Transverse colon (tissue), 4 donors: ENCODE results near the gene PPFIA3. TPM values are rescaled to one million over a fixed set of nuclear protein-coding genes. Genes with fewer than 3 reads are reported as not detected.
A peak's percentile ranks its signal among the peaks of the same experiment; 100 is the strongest.
"Not testable (repeated sequence)": the region's sequence is repeated elsewhere in the genome, so short reads cannot be mapped to it uniquely, and the experiment has no call there.

Experiments
- DNase-seq: peaks from one replicate; pipeline ENCODE4 v3.0.0-alpha.2; 2019
- H3K27ac ChIP-seq, 4 donors: fragments of 200-600 bp; sonication (generic); 2 replicates each; pipeline ENCODE4 v1.5.1; 2016 to 2018; ENCODE audit warnings: inconsistent platforms in 4 of 4
- H3K27me3 ChIP-seq: fragments of 200-600 bp; sonication (generic); 2 replicates; pipeline ENCODE4 v1.5.1; 2017; ENCODE audit warnings: inconsistent platforms
- H3K36me3 ChIP-seq, 4 donors: fragments of 200-600 bp; sonication (generic); 2 replicates each; pipeline ENCODE4 v1.5.1; 2017 to 2019; ENCODE audit warnings: inconsistent platforms in 4 of 4
- H3K4me1 ChIP-seq, 4 donors: fragments of 200-600 bp; sonication (generic); 2 replicates each; pipeline ENCODE4 v1.5.1; 2017 to 2020; ENCODE audit warnings: inconsistent platforms in 4 of 4
- H3K4me3 ChIP-seq, 4 donors: fragments of 200-600 bp; sonication (generic); 1 replicate in 1 of 4; 2 replicates in 3 of 4; pipeline versions ENCODE4 v1.5.1 to v1.6.1; 2017 to 2019; ENCODE audit warnings: inconsistent platforms in 4 of 4
- H3K9me3 ChIP-seq, 2 donors: fragments of 200-600 bp; sonication (generic); 2 replicates each; pipeline ENCODE4 v1.5.1; 2017 to 2019; ENCODE audit warnings: inconsistent platforms in 2 of 2
- EP300 ChIP-seq: sonication (generic); formaldehyde crosslinking; IDR thresholded peaks from one replicate; pipeline ENCODE4 v1.6.1; 2017; ENCODE audit warnings: antibody characterized with exemption, low read depth
- POLR2A ChIP-seq: fragments of 450-650 bp; IDR thresholded peaks from one replicate; pipeline ENCODE4 v1.6.1; 2016; ENCODE audit warnings: antibody characterized with exemption, mild to moderate bottlenecking, moderate library complexity
- POLR2AphosphoS5 ChIP-seq, 3 donors: sonication (generic); formaldehyde crosslinking; IDR thresholded peaks; one replicate each; pipeline ENCODE4 v1.6.1; 2016; ENCODE audit warnings: antibody characterized with exemption in 3 of 3
- WGBS, 2 donors: methylation state at CpG; one replicate each; pipeline ENCODE4 v1.1.5; 2018; ENCODE audit warnings: low coverage in 1 of 2; 5-methylcytosine and 5-hydroxymethylcytosine counted together
- in situ Hi-C, 4 donors: fragments of 200-750 bp; cut with MboI; loops; one replicate each; pipeline versions ENCODE4 v1.15.0 to v1.15.1; 2017; ENCODE audit warnings: low sequenced_read_pairs in 3 of 4, low pct_ligation_motif_present in 1 of 4, low pct_unique_long_range_greater_than_20kb in 1 of 4
- intact Hi-C: fragments of 100-400 bp; cut with DNase I; formaldehyde crosslinking; loops from one replicate; pipeline ENCODE4 v1.15.1; 2023; ENCODE audit warnings: low total_unique reads
- total RNA-seq, 4 donors: library from RNA; depleted of rRNA; stranded (reverse); fragments of >200 nt; gene quantifications; one replicate each; pipeline ENCODE4 v1.1.0, GENCODE V29; 2016
- TF ChIP-seq, protein P1 (sequence below), 5 experiments: fragments of 200-600 bp in 3 of 5; fragments of 450-650 bp in 2 of 5; sonication (generic) in 3 of 5; IDR thresholded peaks; 1 replicate in 2 of 5; 2 replicates in 3 of 5; pipeline ENCODE4 v1.5.1; 2016 to 2017; ENCODE audit warnings: antibody characterized with exemption in 5 of 5, inconsistent platforms in 3 of 5, mild to moderate bottlenecking in 2 of 5, moderate library complexity in 1 of 5

The PPFIA3 gene
- total RNA-seq, 4 donors from 2014 or later = 18.6 to 106 (median 19.9) TPM

DNA sequence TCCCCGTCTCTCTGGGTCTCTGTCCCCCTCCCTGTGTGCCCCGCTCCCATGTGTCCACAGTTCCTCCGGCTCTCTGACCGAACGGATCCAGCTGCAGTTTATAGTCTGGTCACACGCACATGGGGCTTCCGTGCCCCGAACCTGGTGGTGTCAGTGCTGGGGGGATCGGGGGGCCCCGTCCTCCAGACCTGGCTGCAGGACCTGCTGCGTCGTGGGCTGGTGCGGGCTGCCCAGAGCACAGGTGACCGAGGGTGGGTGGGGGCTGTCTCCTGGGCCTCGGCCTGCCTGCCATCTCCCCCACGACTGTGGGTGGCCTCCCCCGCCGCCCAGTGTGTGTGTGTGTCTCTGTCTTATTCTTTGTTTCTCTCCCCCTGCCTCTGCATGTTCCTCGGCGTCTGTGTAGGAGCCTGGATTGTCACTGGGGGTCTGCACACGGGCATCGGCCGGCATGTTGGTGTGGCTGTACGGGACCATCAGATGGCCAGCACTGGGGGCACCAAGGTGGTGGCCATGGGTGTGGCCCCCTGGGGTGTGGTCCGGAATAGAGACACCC is 48.6 kb downstream of the PPFIA3 start:
- TF ChIP-seq, protein P1, sequence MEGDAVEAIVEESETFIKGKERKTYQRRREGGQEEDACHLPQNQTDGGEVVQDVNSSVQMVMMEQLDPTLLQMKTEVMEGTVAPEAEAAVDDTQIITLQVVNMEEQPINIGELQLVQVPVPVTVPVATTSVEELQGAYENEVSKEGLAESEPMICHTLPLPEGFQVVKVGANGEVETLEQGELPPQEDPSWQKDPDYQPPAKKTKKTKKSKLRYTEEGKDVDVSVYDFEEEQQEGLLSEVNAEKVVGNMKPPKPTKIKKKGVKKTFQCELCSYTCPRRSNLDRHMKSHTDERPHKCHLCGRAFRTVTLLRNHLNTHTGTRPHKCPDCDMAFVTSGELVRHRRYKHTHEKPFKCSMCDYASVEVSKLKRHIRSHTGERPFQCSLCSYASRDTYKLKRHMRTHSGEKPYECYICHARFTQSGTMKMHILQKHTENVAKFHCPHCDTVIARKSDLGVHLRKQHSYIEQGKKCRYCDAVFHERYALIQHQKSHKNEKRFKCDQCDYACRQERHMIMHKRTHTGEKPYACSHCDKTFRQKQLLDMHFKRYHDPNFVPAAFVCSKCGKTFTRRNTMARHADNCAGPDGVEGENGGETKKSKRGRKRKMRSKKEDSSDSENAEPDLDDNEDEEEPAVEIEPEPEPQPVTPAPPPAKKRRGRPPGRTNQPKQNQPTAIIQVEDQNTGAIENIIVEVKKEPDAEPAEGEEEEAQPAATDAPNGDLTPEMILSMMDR (IDR thresholded peaks at IDR 0.05) = no peak
- TF ChIP-seq POLR2A (no peak), POLR2AphosphoS5 (IDR thresholded peaks at IDR 0.05) (no peak), EP300 (no peak)
- DNase-seq = peak; percentile 22
- peak overlapping the region; percentile 66 to 89 (median 84) for H3K27ac ChIP-seq
- in situ Hi-C loops = no loop called here
- H3K4me1 ChIP-seq = peaks cover 14 to 61% (median 40%) of the 10 kb centered on the region in 4 donors
- H3K36me3 ChIP-seq = peaks cover 0 to 14% (median 5%) of the 10 kb centered on the region in 4 donors
- peak overlapping the region in 2 of 4 donors; percentile 14 to 39 for H3K4me3 ChIP-seq
- 43 to 50% methylated on average over 1 to 25 of the region's 25 CpGs for WGBS, 2 donors
- no peaks in the 10 kb centered on the region for H3K27me3 ChIP-seq
- H3K9me3 ChIP-seq = no peaks in the 10 kb centered on the region
- intact Hi-C loops = no loop called here

DNA sequence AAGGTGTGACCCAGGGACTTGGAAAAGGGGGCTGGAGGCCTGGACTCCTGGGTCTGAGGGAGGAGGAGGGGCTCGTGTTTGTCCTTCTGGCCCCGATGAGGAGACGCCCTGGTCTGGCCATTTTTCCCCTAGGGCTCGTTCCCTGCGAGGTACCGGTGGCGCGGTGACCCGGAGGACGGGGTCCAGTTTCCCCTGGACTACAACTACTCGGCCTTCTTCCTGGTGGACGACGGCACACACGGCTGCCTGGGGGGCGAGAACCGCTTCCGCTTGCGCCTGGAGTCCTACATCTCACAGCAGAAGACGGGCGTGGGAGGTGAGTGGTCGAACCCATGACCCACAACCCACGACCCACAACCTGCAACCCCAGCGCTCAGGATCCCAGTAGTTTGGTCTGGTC is 49.1 kb downstream of the PPFIA3 start:
- in situ Hi-C loops = no loop called here
- Histone ChIP-seq H3K4me1 (peaks cover 14 to 57% (median 38%) of the 10 kb centered on the region in 4 donors), H3K27me3 (no peaks in the 10 kb centered on the region), H3K9me3 (no peaks in the 10 kb centered on the region), H3K4me3 (peak overlapping the region in 2 of 4 donors; percentile 14 to 39), H3K36me3 (peaks cover 0 to 17% (median 6%) of the 10 kb centered on the region in 4 donors), H3K27ac (peak overlapping the region; percentile 66 to 89 (median 84))
- WGBS, 2 donors = 63% methylated on average over 23 of the region's 23 CpGs; no CpG with 5 or more reads in 1 of the 2 donors
- DNase-seq = peak; percentile 22
- intact Hi-C loops = no loop called here
- TF ChIP-seq POLR2A = no peak
- TF ChIP-seq POLR2AphosphoS5 (IDR thresholded peaks at IDR 0.05) = no peak
- TF ChIP-seq, protein P1 (IDR thresholded peaks at IDR 0.05) = no peak
- TF ChIP-seq EP300 = no peak

DNA sequence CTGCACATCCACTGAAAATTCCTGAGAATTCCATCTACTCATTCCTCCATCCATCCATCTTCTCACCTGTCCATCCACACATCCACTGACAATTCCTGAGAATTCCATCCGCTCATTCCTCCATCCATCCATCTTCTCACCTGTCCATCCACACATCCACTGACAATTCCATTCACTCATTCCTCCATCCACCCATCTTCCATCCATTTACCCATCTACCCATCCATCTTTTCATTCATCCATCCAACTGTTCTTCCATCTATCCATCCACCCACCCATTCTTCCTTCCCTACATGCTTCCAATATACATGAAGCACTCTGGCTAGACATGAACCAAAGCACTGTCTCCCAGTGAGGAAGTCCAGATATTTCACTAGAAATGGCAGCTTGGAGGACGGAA is 53.9 kb downstream of the PPFIA3 start:
- 90 to 93% methylated on average over 2 of the region's 2 CpGs for WGBS, 2 donors
- no peaks in the 10 kb centered on the region for H3K9me3 ChIP-seq
- H3K4me3 ChIP-seq = no peak overlapping the region
- H3K27ac ChIP-seq = no peak overlapping the region
- peaks cover 0 to 28% (median 11%) of the 10 kb centered on the region in 4 donors for H3K36me3 ChIP-seq
- in situ Hi-C loops = no loop called here
- intact Hi-C loops = loop anchor here (5.0 kb wide), 1 partner anchor 511 kb away; no protein-coding TSS in a partner anchor
- H3K4me1 ChIP-seq = peaks cover 0 to 26% (median 11%) of the 10 kb centered on the region in 4 donors
- no peak for DNase-seq
- TF ChIP-seq POLR2AphosphoS5 (IDR thresholded peaks at IDR 0.05) (no peak), EP300 (no peak), POLR2A (no peak)
- TF ChIP-seq, protein P1 (IDR thresholded peaks at IDR 0.05) = no peak
- no peaks in the 10 kb centered on the region for H3K27me3 ChIP-seq

DNA sequence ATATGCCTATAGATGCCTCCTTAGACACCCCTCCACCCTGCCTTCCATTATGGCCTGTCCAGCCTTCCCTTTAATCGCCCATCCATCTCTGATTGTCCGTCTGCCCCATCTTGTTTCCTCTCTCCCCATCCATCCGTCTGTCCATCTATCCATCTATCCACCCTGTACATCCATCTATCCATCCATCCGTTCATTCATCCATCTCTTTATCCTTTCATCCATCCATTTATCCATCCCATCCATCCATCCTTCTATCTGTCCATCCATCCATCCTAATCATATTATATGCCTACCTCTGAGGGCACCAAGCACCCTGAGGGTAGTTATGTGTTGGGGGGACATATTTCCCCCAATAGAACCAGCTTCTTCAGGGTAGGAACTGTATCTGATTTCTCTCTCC is 61.3 kb downstream of the PPFIA3 start:
- in situ Hi-C loops = no loop called here
- Histone ChIP-seq H3K27ac (no peak overlapping the region), H3K9me3 (no peaks in the 10 kb centered on the region), H3K27me3 (no peaks in the 10 kb centered on the region), H3K36me3 (peaks cover 0 to 18% (median 5%) of the 10 kb centered on the region in 4 donors), H3K4me3 (no peak overlapping the region), H3K4me1 (peaks cover 0 to 8% (median 3%) of the 10 kb centered on the region in 4 donors)
- 88 to 90% methylated on average over 4 of the region's 4 CpGs for WGBS, 2 donors
- no peak for DNase-seq
- TF ChIP-seq, protein P1 (IDR thresholded peaks at IDR 0.05) = no peak
- TF ChIP-seq POLR2AphosphoS5 (IDR thresholded peaks at IDR 0.05) = no peak
- TF ChIP-seq EP300 = no peak
- no peak for TF ChIP-seq POLR2A
- intact Hi-C loops = no loop called here

DNA sequence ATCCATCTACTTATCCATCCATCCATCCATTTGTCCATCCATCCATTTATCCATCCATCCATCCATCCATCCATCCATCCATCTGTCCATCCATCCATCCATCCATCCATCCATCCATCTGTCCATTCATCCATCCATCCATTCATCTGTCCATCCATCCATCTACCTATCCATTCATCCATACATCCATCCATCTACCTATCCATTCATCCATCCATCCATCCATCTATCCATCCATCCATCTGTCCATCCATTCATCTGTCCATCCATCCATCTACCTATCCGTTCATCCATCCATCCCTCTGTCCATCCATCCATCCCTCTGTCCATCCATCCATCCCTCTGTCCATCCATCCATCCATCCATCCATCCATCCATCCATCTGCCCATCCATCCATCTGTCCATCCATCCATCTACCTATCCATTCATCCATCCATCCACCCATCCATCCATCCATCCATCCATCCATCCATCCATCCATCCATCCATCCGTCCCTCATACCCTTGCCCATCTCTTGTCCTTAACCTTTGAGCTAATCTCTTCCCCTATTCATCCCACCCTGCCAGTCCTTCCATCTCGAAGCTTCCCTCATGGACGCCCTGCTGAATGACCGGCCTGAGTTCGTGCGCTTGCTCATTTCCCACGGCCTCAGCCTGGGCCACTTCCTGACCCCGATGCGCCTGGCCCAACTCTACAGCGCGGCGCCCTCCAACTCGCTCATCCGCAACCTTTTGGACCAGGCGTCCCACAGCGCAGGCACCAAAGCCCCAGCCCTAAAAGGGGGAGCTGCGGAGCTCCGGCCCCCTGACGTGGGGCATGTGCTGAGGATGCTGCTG is 62.9 kb downstream of the PPFIA3 start:
- DNase-seq, H3K9me3 ChIP-seq, H3K4me3 ChIP-seq, intact Hi-C loops, H3K27me3 ChIP-seq, H3K27ac ChIP-seq, in situ Hi-C loops: not testable (repeated sequence)
- H3K36me3 ChIP-seq = peaks cover 0 to 32% (median 9%) of the 10 kb centered on the region in 4 donors
- H3K4me1 ChIP-seq = peaks cover 0 to 20% (median 5%) of the 10 kb centered on the region in 4 donors
- WGBS, 2 donors = 92 to 94% methylated on average over 8 to 20 of the region's 20 CpGs
